ENCODE measurements around the gene IL5.
"Not testable (repeated sequence)": the region's sequence is repeated elsewhere in the genome, so short reads cannot be mapped to it uniquely, and the experiment has no call there.

The IL5 gene

GRCh38 chr5:132543472-132544201, at the start of gene IL5:
TSS of gene IL5 (minus strand) at chr5:132543522. CDS start at chr5:132543478, 44 bp downstream.
- TF ChIP-seq CTCF (IDR thresholded peaks at IDR 0.05; ENCODE audit: control extremely low read depth, extremely low read depth, low read depth, missing control alignments), result no peak
- ChIA-PET CTCF (interaction anchor here (1.1 to 5.4 kb wide), 2 partner anchors 14 to 17 kb away, joined by 3 to 29 read pairs; no protein-coding TSS in a partner anchor), POLR2A (no interaction called here)
- no peak for DNase-seq (ENCODE audit: extremely low spot score)

- POLR2A ChIA-PET, result no interaction called here
- no peak for DNase-seq (ENCODE audit: extremely low spot score)
Measured at GRCh38 chr5:132592521-132592920, 49.2 kb upstream of the IL5 start.

GRCh38 chr5:132591145-132591544, 47.8 kb upstream of the IL5 start:
- peak; percentile 45 for TF ChIP-seq CTCF (IDR thresholded peaks at IDR 0.05; ENCODE audit: control extremely low read depth, extremely low read depth, low read depth, missing control alignments)
- ChIA-PET CTCF (interaction anchor here (0.8 to 1.7 kb wide), 16 partner anchors 8 to 292 kb away, joined by 3 to 14 read pairs (median 4); no protein-coding TSS in a partner anchor), POLR2A (no interaction called here)
- peak; percentile 20 for DNase-seq (ENCODE audit: extremely low spot score)

More at GRCh38 chr5:132592521-132592920, 49.2 kb upstream of the IL5 start:
- TF ChIP-seq CTCF (IDR thresholded peaks at IDR 0.05; ENCODE audit: control extremely low read depth, extremely low read depth, low read depth, missing control alignments), result no peak
- CTCF ChIA-PET, result interaction anchor here (1.1 to 1.7 kb wide), 5 partner anchors 8 to 231 kb away, joined by 3 to 14 read pairs (median 4); no protein-coding TSS in a partner anchor

GRCh38 chr5:132589467-132589866, 46.1 kb upstream of the IL5 start:
- TF ChIP-seq CTCF (IDR thresholded peaks at IDR 0.05; ENCODE audit: control extremely low read depth, extremely low read depth, low read depth, missing control alignments), result no peak
- ChIA-PET POLR2A (no interaction called here), CTCF (interaction anchor here (0.9 to 1.4 kb wide), 5 partner anchors 9 to 230 kb away, joined by 3 read pairs; no protein-coding TSS in a partner anchor)
- DNase-seq (ENCODE audit: extremely low spot score), result no peak

GRCh38 chr5:132586063-132586462, 42.7 kb upstream of the IL5 start:
- POLR2A ChIA-PET, result no interaction called here
- no peak for TF ChIP-seq CTCF (IDR thresholded peaks at IDR 0.05; ENCODE audit: control extremely low read depth, extremely low read depth, low read depth, missing control alignments)
- DNase-seq (ENCODE audit: extremely low spot score), result no peak
- CTCF ChIA-PET, result interaction anchor here (0.9 to 2.9 kb wide), 4 partner anchors 10 to 234 kb away, joined by 3 to 17 read pairs (median 5); no protein-coding TSS in a partner anchor

GRCh38 chr5:132584560-132584959, 41.2 kb upstream of the IL5 start:
- POLR2A ChIA-PET; DNase-seq (ENCODE audit: extremely low spot score): not testable (repeated sequence)
- CTCF ChIA-PET, result interaction anchor here (1.7 kb wide), 1 partner anchor 11 kb away, joined by 3 read pairs; no protein-coding TSS in a partner anchor

- TF ChIP-seq CTCF (IDR thresholded peaks at IDR 0.05; ENCODE audit: control extremely low read depth, extremely low read depth, low read depth, missing control alignments), result no peak
- DNase-seq (ENCODE audit: extremely low spot score), result no peak
- CTCF ChIA-PET, result interaction anchor here (0.6 to 1.4 kb wide), 4 partner anchors 10 to 49 kb away, joined by 3 to 6 read pairs (median 4); no protein-coding TSS in a partner anchor
- POLR2A ChIA-PET, result no interaction called here
Measured at GRCh38 chr5:132576123-132576522, 32.8 kb upstream of the IL5 start.

Measured in GM10248 (cell line).